DND-41 (cell line): ENCODE data around the gene RAD51AP2.

Experiments used
- ATAC-seq: fragments of 200-7000 bp; cut with Tn5 transposase; 3 replicates; pipeline ENCODE4 v1.9.1; 2021; ENCODE audit warnings: low read depth; ENCODE audit not compliant: insufficient read depth
- DNase-seq: peaks from one replicate; pipeline ENCODE4 v3.0.0-alpha.2; 2020
- H2AFZ ChIP-seq: 2 replicates; pipeline ENCODE4 v1.6.0; 2012; ENCODE audit warnings: low read depth, low read length
- H3K27ac ChIP-seq: 2 replicates; pipeline ENCODE4 v1.5.1; 2012; ENCODE audit warnings: low read length, inconsistent platforms
- H3K27me3 ChIP-seq: fragments of 200-600 bp; sonication (generic); 2 replicates; pipeline ENCODE4 v1.6.0; 2012; ENCODE audit warnings: low read length, mild to moderate bottlenecking, inconsistent platforms; ENCODE audit not compliant: insufficient read depth, poor library complexity
- H3K36me3 ChIP-seq: 2 replicates; pipeline ENCODE4 v1.5.1; 2012; ENCODE audit warnings: low read length, inconsistent platforms; ENCODE audit not compliant: insufficient read depth
- H3K4me1 ChIP-seq: 2 replicates; pipeline ENCODE4 v1.5.1; 2012; ENCODE audit warnings: mild to moderate bottlenecking, low read length; ENCODE audit not compliant: insufficient read depth
- H3K4me2 ChIP-seq: 2 replicates; pipeline ENCODE4 v1.6.0; 2012; ENCODE audit warnings: mild to moderate bottlenecking, moderate library complexity, low read length, inconsistent platforms; ENCODE audit not compliant: insufficient read depth
- H3K4me3 ChIP-seq, 2 experiments: fragments of 200-600 bp in 1 of 2; shearing (Covaris generic) in 1 of 2; 2 replicates each; pipeline ENCODE4 v1.5.1; 2012 to 2016; ENCODE audit warnings: inconsistent platforms in 2 of 2, low read length in 2 of 2, mild to moderate bottlenecking in 2 of 2, low read depth in 1 of 2, moderate library complexity in 1 of 2
- H3K79me2 ChIP-seq: 2 replicates; pipeline ENCODE4 v1.6.0; 2012; ENCODE audit warnings: low read length, inconsistent platforms; ENCODE audit not compliant: insufficient read depth
- H3K9ac ChIP-seq: 2 replicates; pipeline ENCODE4 v1.6.0; 2012; ENCODE audit warnings: low read depth, mild to moderate bottlenecking, inconsistent platforms, low read length, moderate library complexity
- H3K9me3 ChIP-seq: 2 replicates; pipeline ENCODE4 v1.5.1; 2012; ENCODE audit warnings: low read length, moderate library complexity, mild to moderate bottlenecking, inconsistent platforms; ENCODE audit not compliant: insufficient read depth, severe bottlenecking
- H4K20me1 ChIP-seq: 2 replicates; pipeline ENCODE4 v1.6.0; 2012; ENCODE audit warnings: low read length; ENCODE audit not compliant: insufficient read depth
- EZH2 ChIP-seq: IDR thresholded peaks from 3 replicates; pipeline ENCODE4 v1.6.1; 2012; ENCODE audit warnings: borderline replicate concordance, low read depth, mild to moderate bottlenecking, moderate library complexity, low read length, inconsistent platforms; ENCODE audit not compliant: severe bottlenecking
- TF ChIP-seq, protein P1 (sequence below): IDR thresholded peaks from 2 replicates; pipeline ENCODE4 v1.5.1; 2012; ENCODE audit warnings: borderline replicate concordance, low read length, moderate library complexity, mild to moderate bottlenecking; ENCODE audit not compliant: poor library complexity, severe bottlenecking; ENCODE audit errors: extremely low read depth

RAD51AP2 gene

DNA sequence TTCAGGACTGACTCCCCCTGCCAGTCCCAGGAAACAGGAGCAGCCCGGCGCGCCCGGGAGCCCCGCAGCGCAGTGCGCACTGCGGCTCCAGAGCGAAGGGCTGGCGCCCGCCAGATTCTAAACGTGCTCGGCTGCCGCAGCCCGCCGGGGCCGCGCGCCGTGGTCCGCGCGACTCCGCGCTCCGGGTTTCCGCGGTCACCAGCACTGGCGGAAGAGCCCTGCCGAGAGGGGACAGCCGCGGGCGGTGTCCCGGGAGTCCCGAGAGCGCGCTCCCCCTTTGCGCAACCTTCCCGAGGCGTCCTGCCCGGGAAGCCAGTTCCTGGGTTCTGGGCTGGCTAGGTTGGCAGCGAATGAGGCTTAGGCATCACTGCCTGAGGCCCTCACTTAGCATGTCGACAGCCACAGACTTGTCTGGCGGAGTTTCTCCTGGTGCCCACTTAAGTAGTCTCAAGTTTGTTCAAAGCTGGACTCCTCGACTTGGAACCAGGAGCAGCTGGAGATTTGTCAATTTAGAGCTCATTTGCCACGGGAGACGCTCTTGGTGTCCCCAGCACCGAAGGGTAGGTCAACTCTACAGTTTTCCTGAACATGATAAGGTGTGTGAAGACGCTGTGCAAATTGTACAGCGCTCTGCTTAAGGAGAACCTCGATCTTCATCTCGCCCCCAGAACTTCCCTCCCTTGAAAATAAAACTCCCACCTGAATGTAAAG, 20.8 kb upstream of the RAD51AP2 start:
- Histone ChIP-seq H4K20me1 (no peaks in the 10 kb centered on the region), H3K9ac (no peak overlapping the region), H3K4me3 (no peak overlapping the region), H3K27ac (no peak overlapping the region), H2AFZ (no peak overlapping the region), H3K4me1 (no peaks in the 10 kb centered on the region), H3K27me3 (no peaks in the 10 kb centered on the region), H3K4me2 (no peak overlapping the region), H3K9me3 (peaks cover 2% of the 10 kb centered on the region), H3K36me3 (no peaks in the 10 kb centered on the region), H3K79me2 (no peaks in the 10 kb centered on the region)
- ATAC-seq (no peak), DNase-seq (no peak)
- TF ChIP-seq, protein P1, sequence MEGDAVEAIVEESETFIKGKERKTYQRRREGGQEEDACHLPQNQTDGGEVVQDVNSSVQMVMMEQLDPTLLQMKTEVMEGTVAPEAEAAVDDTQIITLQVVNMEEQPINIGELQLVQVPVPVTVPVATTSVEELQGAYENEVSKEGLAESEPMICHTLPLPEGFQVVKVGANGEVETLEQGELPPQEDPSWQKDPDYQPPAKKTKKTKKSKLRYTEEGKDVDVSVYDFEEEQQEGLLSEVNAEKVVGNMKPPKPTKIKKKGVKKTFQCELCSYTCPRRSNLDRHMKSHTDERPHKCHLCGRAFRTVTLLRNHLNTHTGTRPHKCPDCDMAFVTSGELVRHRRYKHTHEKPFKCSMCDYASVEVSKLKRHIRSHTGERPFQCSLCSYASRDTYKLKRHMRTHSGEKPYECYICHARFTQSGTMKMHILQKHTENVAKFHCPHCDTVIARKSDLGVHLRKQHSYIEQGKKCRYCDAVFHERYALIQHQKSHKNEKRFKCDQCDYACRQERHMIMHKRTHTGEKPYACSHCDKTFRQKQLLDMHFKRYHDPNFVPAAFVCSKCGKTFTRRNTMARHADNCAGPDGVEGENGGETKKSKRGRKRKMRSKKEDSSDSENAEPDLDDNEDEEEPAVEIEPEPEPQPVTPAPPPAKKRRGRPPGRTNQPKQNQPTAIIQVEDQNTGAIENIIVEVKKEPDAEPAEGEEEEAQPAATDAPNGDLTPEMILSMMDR = no peak
- no peak for TF ChIP-seq EZH2

GRCh38 chr2:17538022-17538843, 20.0 kb upstream of the RAD51AP2 start:
- Histone ChIP-seq H2AFZ (no peak overlapping the region), H3K9ac (no peak overlapping the region), H3K27ac (no peak overlapping the region), H3K4me3 (no peak overlapping the region), H3K9me3 (peaks cover 2% of the 10 kb centered on the region), H4K20me1 (no peaks in the 10 kb centered on the region), H3K27me3 (no peaks in the 10 kb centered on the region), H3K4me1 (no peaks in the 10 kb centered on the region), H3K36me3 (no peaks in the 10 kb centered on the region), H3K79me2 (no peaks in the 10 kb centered on the region), H3K4me2 (no peak overlapping the region)
- no peak for TF ChIP-seq EZH2
- TF ChIP-seq, protein P1 = no peak
- DNase-seq = no peak
- ATAC-seq = no peak

DNA sequence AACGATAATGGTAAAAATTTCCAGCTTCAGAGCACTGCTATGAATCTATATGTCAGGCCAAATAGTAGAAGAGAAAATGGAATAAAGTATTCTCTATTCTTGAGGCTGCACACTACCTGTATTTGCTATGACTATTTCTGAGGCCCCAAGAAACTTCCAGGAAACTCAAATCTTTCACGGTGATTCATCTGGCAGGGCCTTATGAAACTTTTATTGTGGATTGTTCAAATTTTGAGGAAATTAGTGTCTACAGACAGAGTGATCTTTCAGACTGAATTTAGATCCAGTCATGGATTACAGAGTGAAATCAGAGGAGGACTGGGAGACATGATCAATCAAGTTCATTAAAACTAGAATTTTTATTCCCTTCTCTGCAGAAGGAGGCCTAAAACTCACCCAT, 18.2 kb upstream of the RAD51AP2 start:
- H3K9ac ChIP-seq = no peak overlapping the region
- ATAC-seq = no peak
- no peaks in the 10 kb centered on the region for H3K4me1 ChIP-seq
- no peaks in the 10 kb centered on the region for H4K20me1 ChIP-seq
- H3K79me2 ChIP-seq = no peaks in the 10 kb centered on the region
- no peak for TF ChIP-seq EZH2
- TF ChIP-seq, protein P1 = no peak
- H3K27ac ChIP-seq = no peak overlapping the region
- no peak overlapping the region for H3K4me3 ChIP-seq
- peaks cover 2% of the 10 kb centered on the region for H3K9me3 ChIP-seq
- no peak overlapping the region for H2AFZ ChIP-seq
- DNase-seq = no peak
- H3K27me3 ChIP-seq = no peaks in the 10 kb centered on the region
- H3K36me3 ChIP-seq = no peaks in the 10 kb centered on the region
- H3K4me2 ChIP-seq = no peak overlapping the region
